Heart left ventricle (tissue), 13 donors: ENCODE measurements around the gene ATAT1.

Source experiments
- CTCF ChIP-seq, 12 donors: fragments of 200-600 bp; sonication (generic) in 4 of 12; IDR thresholded peaks; one replicate each; pipeline versions ENCODE4 v1.5.0 to v1.8.0; 2018 to 2022; ENCODE audit warnings: antibody characterized with exemption in 12 of 12, mild to moderate bottlenecking in 5 of 12
- POLR2A ChIP-seq, 2 donors: fragments of 450-650 bp; IDR thresholded peaks; one replicate each; pipeline ENCODE4 v1.6.1; 2017; ENCODE audit warnings: antibody characterized with exemption in 2 of 2, mild to moderate bottlenecking in 2 of 2, moderate library complexity in 2 of 2
- donor health status: ischemic (EF 13 %, LVEDD 7.1; RV severe dilation, severe dysfunction).
- donor health status: DM: no; HTN: yes; CAD: no.
- donor health status: DM: no; HTN: no; CAD: no.
- donor health status: ischemic (EF 25% LVEDD 6.9; RV normal size, moderate dysfunction).
- donor health status: ischemic (EF 25% LVEDD 5.7; RV mildly dilated, moderate dysfunction).
- donor health status: ischemic (EF 35%, LVEDD 5.7; RV mildly dilated, moderate dysfunction).
- donor health status: nonischemic (EF 11% LVEDD 7.7; RV severe dilation, severe dysfunction).
- donor health status: DM: yes; HTN: yes; CAD: no.
- donor health status: PGD.
- donor health status: ischemic (EF 29% LVEDD 5.4; RV normal size, mild dysfunction).
- donor health status: nonischemic (EF 23%, LVEDD 6.1; RV moderate dilation, normal function).

GRCh38 chr6:30614843-30615218, 11.8 kb upstream of the ATAT1 start:
- TF ChIP-seq CTCF (IDR thresholded peaks at IDR 0.05) (no peak), POLR2A (IDR thresholded peaks at IDR 0.05) (peak; percentile 87 to 98)
